ENCODE results near the gene MED8.

MED8 gene

DNA sequence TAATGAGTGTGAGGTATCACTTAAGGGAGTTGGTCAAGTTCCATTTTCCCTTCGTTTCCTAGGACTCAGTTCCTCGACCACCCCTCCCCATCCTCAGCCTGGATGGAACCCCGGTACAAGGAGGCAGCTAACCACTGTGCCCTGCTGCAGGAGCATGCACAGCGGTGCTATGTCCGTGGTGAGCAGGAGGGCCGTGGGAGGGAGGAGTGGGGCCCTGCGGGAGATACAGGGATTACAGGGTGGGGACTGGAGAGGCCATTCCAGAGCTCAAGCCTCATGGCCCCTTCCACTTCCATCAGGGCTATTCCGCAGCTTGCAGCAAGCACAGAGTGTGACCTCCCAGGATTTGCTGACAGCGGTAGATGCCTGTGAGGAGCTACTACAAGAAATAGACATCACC is 38.3 kb upstream of the MED8 start:
- H3K27ac ChIP-seq: no peak overlapping the region
- no peak for TF ChIP-seq ZFX (IDR thresholded peaks at IDR 0.05; ENCODE audit: borderline replicate concordance)
- TF ChIP-seq, protein P1, sequence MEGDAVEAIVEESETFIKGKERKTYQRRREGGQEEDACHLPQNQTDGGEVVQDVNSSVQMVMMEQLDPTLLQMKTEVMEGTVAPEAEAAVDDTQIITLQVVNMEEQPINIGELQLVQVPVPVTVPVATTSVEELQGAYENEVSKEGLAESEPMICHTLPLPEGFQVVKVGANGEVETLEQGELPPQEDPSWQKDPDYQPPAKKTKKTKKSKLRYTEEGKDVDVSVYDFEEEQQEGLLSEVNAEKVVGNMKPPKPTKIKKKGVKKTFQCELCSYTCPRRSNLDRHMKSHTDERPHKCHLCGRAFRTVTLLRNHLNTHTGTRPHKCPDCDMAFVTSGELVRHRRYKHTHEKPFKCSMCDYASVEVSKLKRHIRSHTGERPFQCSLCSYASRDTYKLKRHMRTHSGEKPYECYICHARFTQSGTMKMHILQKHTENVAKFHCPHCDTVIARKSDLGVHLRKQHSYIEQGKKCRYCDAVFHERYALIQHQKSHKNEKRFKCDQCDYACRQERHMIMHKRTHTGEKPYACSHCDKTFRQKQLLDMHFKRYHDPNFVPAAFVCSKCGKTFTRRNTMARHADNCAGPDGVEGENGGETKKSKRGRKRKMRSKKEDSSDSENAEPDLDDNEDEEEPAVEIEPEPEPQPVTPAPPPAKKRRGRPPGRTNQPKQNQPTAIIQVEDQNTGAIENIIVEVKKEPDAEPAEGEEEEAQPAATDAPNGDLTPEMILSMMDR (IDR thresholded peaks at IDR 0.05): no peak

DNA sequence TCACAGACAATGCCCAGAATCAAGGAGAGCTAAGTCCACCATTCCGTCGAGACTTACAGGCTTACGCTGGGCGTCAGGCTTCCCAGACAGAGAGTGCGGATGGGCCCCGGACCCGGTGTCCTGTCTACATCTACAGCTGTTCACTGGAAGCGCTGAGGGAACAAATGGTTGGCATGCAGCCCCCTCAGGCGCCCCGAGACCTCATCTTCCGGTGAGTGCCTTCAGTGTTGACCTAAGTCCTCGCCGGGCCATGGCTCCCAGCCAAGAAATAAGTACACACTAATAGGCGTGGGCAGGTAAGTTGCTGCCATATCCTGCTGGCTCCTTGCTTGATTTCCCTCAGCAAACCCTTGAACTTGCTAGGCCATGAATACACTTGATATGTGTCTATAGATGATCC is 37.9 kb upstream of the MED8 start:
- TF ChIP-seq, protein P1 (IDR thresholded peaks at IDR 0.05): no peak
- TF ChIP-seq ZFX (IDR thresholded peaks at IDR 0.05; ENCODE audit: borderline replicate concordance): no peak

DNA sequence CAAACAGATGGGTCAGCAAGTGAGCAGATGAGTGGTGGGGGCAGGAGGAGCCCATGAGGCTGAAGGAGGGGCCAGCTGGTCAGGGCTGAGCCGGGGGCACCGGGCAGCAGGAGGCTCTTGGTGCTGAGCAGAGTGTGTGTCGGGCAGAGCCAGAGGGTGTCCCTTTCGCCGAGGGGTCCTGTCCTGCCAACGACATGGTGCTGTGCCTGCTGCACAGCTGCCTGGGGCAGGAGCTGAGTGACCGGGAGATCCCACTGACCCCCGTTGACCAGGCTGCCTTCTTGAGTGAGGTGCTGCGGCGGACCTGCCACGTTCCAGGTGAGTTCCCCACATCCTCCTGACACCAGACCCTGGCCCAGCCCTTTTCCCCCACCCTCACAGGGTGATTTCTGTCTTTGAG is 36.6 kb upstream of the MED8 start:
- no peak overlapping the region for H3K27ac ChIP-seq
- TF ChIP-seq, protein P1 (IDR thresholded peaks at IDR 0.05): no peak
- TF ChIP-seq ZFX (IDR thresholded peaks at IDR 0.05; ENCODE audit: borderline replicate concordance): no peak

More for the DNA sequence above, 37.9 kb upstream of the MED8 start:
- H3K27ac ChIP-seq: no peak overlapping the region

DNA sequence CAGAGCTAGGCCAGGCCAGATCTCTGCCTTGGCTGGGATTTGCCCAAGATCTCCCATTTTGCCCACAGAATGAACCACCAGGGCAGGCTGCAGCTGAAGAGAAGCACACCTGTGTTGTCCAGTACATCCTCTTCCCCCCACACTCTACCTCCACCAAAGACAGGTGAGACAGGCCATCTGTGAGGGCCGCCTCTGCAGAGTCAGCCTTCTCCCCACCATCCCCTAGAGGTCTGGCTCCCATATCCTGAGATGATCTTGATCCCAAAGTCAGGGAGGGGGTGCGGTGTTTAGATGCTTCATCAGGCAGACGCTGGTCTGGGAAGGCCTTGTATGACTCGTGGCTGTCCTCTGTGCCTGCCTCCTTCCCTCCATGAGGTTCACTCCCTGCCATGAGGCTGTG is 35.4 kb upstream of the MED8 start:
- no peak for TF ChIP-seq ZFX (IDR thresholded peaks at IDR 0.05; ENCODE audit: borderline replicate concordance)
- TF ChIP-seq, protein P1 (IDR thresholded peaks at IDR 0.05): no peak
- H3K27ac ChIP-seq: no peak overlapping the region

DNA sequence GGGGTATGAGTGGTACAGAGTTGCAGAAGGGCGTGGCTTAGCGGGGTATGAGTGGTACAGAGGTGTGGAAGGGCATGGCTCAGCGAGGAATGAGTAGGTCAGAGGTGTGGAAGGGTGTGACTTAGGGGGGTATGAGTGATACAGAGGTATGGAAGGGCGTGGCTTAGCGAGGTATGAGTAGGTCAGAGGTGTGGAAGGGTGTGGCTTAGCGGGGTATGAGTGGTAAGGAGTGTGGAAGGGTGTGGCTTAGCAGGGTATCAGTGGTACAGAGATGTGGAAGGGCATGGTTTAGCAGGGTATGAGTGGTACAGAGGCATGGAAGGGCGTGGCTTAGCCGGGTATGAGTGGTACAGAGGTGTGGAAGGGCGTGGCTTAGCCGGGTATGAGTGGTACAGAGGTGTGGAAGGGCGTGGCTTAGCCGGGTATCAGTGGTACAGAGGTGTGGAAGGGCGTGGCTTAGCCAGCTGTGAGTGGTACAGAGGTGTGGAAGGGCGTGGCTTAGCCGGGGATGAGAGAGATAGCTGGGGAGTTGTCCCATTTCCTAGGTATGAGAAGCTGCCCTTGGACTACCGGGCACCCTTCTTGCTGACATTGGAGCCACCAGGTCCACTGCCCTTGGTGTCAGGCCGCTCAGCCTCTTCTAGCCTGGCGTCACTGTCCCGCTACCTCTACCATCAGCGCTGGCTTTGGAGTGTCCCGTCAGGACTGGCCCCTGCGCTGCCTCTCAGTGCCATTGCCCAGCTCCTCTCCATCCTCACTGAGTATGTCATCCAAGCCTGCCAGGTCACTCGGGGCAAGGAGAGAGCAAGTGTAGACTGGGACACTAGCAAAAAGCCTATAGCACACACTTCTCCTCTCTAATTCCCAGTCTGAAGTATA is 34.3 kb upstream of the MED8 start:
- TF ChIP-seq, protein P1 (IDR thresholded peaks at IDR 0.05): no peak
- TF ChIP-seq ZFX (IDR thresholded peaks at IDR 0.05; ENCODE audit: borderline replicate concordance): no peak
- H3K27ac ChIP-seq: no peak overlapping the region

DNA sequence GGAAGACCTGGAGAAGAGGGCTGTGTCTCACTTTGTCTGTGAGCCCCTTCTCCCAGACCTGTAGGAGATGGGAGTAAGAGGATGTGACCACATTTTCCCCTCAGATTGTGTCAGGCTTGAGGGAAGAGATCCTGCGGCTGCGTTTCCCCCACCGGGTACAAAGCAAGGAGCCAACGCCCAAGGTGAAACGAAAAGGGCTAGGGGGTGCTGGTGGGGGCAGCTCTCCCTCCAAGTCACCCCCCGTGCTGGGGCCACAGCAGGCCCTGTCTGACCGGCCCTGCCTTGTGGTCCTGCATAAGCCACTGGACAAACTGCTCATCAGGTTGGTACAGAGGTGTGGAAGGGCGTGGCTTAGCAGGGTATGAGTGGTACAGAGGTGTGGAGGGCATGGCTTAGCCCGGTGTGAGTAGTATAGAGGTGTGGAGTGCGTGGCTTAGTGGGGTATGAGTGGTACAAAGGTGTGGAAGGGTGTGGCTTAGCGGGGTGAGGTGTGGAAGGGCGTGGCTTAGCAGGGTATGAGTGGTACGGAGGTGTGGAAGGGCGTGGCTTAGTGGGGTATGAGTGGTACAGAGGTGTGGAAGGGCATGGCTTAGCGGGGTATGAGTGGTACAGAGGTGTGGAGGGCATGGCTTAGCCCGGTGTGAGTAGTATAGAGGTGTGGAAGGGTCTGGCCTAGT is 33.5 kb upstream of the MED8 start:
- H3K27ac ChIP-seq: no peak overlapping the region
- TF ChIP-seq ZFX (IDR thresholded peaks at IDR 0.05; ENCODE audit: borderline replicate concordance): no peak
- TF ChIP-seq, protein P1 (IDR thresholded peaks at IDR 0.05): no peak

Data from 22Rv1 (cell line).